ENCODE data around the gene NCAPH2.

NCAPH2 gene

GRCh38 chr22:50504369-50505211 is 3.4 kb upstream of the NCAPH2 start:
- TF ChIP-seq CTCF (IDR thresholded peaks at IDR 0.05), result no peak
- TF ChIP-seq ZFX (IDR thresholded peaks at IDR 0.05; ENCODE audit: borderline replicate concordance), result no peak
- no peak overlapping the region for H3K27ac ChIP-seq

- no peak overlapping the region for H3K27ac ChIP-seq
- TF ChIP-seq ZFX (IDR thresholded peaks at IDR 0.05; ENCODE audit: borderline replicate concordance), result no peak
- no peak for TF ChIP-seq CTCF (IDR thresholded peaks at IDR 0.05)
Measured at GRCh38 chr22:50505276-50505775, 2.7 kb upstream of the NCAPH2 start.

- H3K27ac ChIP-seq, result peak overlapping the region; percentile 73
- TF ChIP-seq ZFX (IDR thresholded peaks at IDR 0.05; ENCODE audit: borderline replicate concordance) (no peak), CTCF (IDR thresholded peaks at IDR 0.05) (no peak)
Measured at GRCh38 chr22:50505776-50506610, 2.0 kb upstream of the NCAPH2 start.

- peak overlapping the region; percentile 73 for H3K27ac ChIP-seq
- TF ChIP-seq CTCF (IDR thresholded peaks at IDR 0.05) (no peak), ZFX (IDR thresholded peaks at IDR 0.05; ENCODE audit: borderline replicate concordance) (no peak)
Measured at GRCh38 chr22:50506611-50507420, 1.2 kb upstream of the NCAPH2 start.

- peak within 1 kb of the TSS; percentile 80 for H3K27ac ChIP-seq
- no peak for TF ChIP-seq CTCF (IDR thresholded peaks at IDR 0.05)
- TF ChIP-seq ZFX (IDR thresholded peaks at IDR 0.05; ENCODE audit: borderline replicate concordance), result no peak
Measured at GRCh38 chr22:50507421-50507990, 518 bp upstream of the NCAPH2 start, which contains the start of gene LMF2. Gene LMF2 (minus strand): TSS chr22:50507702. CDS start chr22:50507675, 27 bp downstream.

- H3K27ac ChIP-seq, result peak overlapping the region; percentile 80
- TF ChIP-seq ZFX (IDR thresholded peaks at IDR 0.05; ENCODE audit: borderline replicate concordance) (no peak), CTCF (IDR thresholded peaks at IDR 0.05) (no peak)
Measured at GRCh38 chr22:50508897-50509296, 873 bp downstream of the NCAPH2 start.
